ENCODE measurements around the gene BAIAP2. TPM values are rescaled to one million over a fixed set of nuclear protein-coding genes. Genes with fewer than 3 reads are reported as not detected.

Gene BAIAP2
- total and polyA plus RNA-seq, 10 of the 15 experiments (the other 5 are each of a cell fraction or from before 2014, with no cell fraction given) = 0.15 to 1.2 (median 0.46) TPM; not detected in 2

GRCh38 chr17:81164371-81165245, 129.7 kb downstream of the BAIAP2 start (continued):
- TF ChIP-seq EP300 (IDR thresholded peaks at IDR 0.05; ENCODE audit: borderline replicate concordance in 1 of 2, control insufficient read depth in 1 of 2, low read depth in 2 of 2, low read length in 2 of 2) (no peak), NFYB (IDR thresholded peaks at IDR 0.05; ENCODE audit: insufficient read depth, low read depth, low read length) (no peak), BCL11A (IDR thresholded peaks at IDR 0.05; ENCODE audit: low read depth, low read length) (no peak), JUNB (IDR thresholded peaks at IDR 0.05) (no peak), NR2C1 (IDR thresholded peaks at IDR 0.05) (no peak), HDGF (IDR thresholded peaks at IDR 0.05) (no peak), IRF3 (IDR thresholded peaks at IDR 0.05) (no peak)

GRCh38 chr17:81165246-81166032, 130.5 kb downstream of the BAIAP2 start, which contains the start of gene PVALEF:
TSS of gene PVALEF (plus strand) at chr17:81165507. CDS start at chr17:81181227, 15,720 bp downstream.
- Histone ChIP-seq H3K4me3 (no peak within 1 kb of the TSS), H3K4me2 (ENCODE audit: control insufficient read depth, insufficient read depth) (no peak within 1 kb of the TSS), H3K36me3 (ENCODE audit: control insufficient read depth in 2 of 2, insufficient read depth in 2 of 2, low read length in 1 of 2) (no peaks in the 10 kb centered on the region), H3K27ac (ENCODE audit: control insufficient read depth, insufficient read depth) (no peak within 1 kb of the TSS), H3K79me2 (ENCODE audit: control insufficient read depth, insufficient read depth, low read length) (no peaks in the 10 kb centered on the region), H3K4me1 (ENCODE audit: control insufficient read depth, insufficient read depth, low read length) (no peaks in the 10 kb centered on the region), H4K20me1 (ENCODE audit: control insufficient read depth, insufficient read depth) (no peaks in the 10 kb centered on the region), H3K9me3 (replicated peaks; ENCODE audit: control insufficient read depth, insufficient read depth, low read length) (no peaks in the 10 kb centered on the region), H2AFZ (ENCODE audit: control insufficient read depth, low read depth, low read length) (no peak within 1 kb of the TSS), H3K27me3 (replicated peaks in 1 of 2; ENCODE audit: control insufficient read depth in 2 of 2, insufficient read depth in 2 of 2, low read length in 1 of 2) (no peaks in the 10 kb centered on the region; a peak in 4 of 4 replicates), H3K9ac (ENCODE audit: control insufficient read depth, insufficient read depth, low read length) (no peak within 1 kb of the TSS)
- BruUV-seq (replicated peaks) = no TSS peak
- CTCF ChIA-PET = no interaction called here
- no peak for ATAC-seq
- intact Hi-C loops (cut with micrococcal nuclease; ENCODE audit: unreplicated experiment) (no loop called here), in situ Hi-C loops (cut with MboI) (loop anchor here (5.0 kb wide), 1 partner anchor 52 kb away; no protein-coding TSS in a partner anchor)
- FAIRE-seq = no peak
- POLR2A ChIA-PET = no interaction called here
- 23% methylated on average over 43 of the region's 46 CpGs for WGBS (ENCODE audit: insufficient coverage, insufficient replicate concordance, low lambda C conversion rate, missing lambda C conversion rate)
- SMC1A ChIA-PET (ENCODE audit: uncharacterized antibody, unreplicated experiment) = no interaction called here
- RAD21 ChIA-PET (ENCODE audit: unreplicated experiment) = no interaction called here
- DNase-seq (ENCODE audit: low read depth, low spot score) = no peak
- TF ChIP-seq SIX5 (IDR thresholded peaks at IDR 0.05; ENCODE audit: low read depth, low read length, severe bottlenecking) = no peak
- no peak for TF ChIP-seq CEBPZ (IDR thresholded peaks at IDR 0.05; ENCODE audit: low read depth, low read length)
- TF ChIP-seq RCOR1 (conservative IDR thresholded peaks at IDR 0.05; ENCODE audit: low read depth, low read length) = no peak
- no peak for TF ChIP-seq FOS (IDR thresholded peaks at IDR 0.05; ENCODE audit: borderline replicate concordance, extremely low read depth, insufficient read length)
- TF ChIP-seq CBX5 (IDR thresholded peaks at IDR 0.05; ENCODE audit: low read depth) = no peak
